Measurements from ENCODE around the gene OR6C70. TPM values are rescaled to one million over a fixed set of nuclear protein-coding genes. Genes with fewer than 3 reads are reported as not detected.
"Not testable (repeated sequence)": the region's sequence is repeated elsewhere in the genome, so short reads cannot be mapped to it uniquely, and the experiment has no call there.

The OR6C70 gene
- total RNA-seq (2014; rRNA removed; shearing (Covaris generic)) = not detected in 2 replicates

DNA sequence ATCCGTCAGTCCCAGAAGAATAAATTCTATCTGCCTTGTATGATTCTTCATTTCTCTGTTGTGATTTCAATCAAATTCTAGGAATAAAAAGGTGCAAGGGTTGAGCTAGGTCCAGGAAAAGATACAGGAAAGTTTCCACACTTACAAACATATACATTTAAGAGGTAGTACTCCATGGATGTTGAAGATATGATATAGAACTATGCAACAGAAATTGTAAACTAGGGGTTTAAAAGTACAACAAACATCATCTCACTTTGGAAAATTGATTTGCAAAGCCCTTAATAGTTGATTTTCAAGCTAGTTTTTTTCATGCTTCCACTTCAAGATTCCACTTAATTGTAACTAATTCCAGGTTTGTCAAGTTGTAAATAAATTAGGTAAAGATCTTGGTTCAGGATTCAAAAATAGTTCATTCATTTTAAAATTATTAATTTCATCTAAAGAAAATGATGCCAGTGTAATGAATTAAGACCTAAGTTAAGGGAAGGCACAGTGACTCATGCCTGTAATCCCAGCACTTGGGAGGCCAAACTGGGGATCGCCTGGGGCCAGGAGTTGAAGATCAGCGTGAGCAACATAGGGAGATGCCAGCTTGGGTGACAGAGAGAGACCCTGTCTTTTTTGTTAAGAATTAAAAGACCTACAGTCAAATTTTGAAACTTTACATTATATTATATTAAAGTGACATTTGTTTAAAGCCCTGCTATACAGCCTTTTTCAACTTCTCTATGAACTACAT is at the start of gene OR6C70:
TSS of gene OR6C70 (minus strand) at position 51 of the 742 bp plus-strand sequence. CDS start at position 51, 0 bp downstream.
- H3K36me3 ChIP-seq (replicated peaks; ENCODE audit: control insufficient read depth, insufficient read depth, low read length) = no peaks in the 10 kb centered on the region
- no peak for DNase-seq
- no peaks in the 10 kb centered on the region for H3K27me3 ChIP-seq (ENCODE audit: control insufficient read depth, insufficient read depth, low read length)
- no peak within 1 kb of the TSS for H3K4me3 ChIP-seq (ENCODE audit: insufficient read depth, low read depth, low read length)

DNA sequence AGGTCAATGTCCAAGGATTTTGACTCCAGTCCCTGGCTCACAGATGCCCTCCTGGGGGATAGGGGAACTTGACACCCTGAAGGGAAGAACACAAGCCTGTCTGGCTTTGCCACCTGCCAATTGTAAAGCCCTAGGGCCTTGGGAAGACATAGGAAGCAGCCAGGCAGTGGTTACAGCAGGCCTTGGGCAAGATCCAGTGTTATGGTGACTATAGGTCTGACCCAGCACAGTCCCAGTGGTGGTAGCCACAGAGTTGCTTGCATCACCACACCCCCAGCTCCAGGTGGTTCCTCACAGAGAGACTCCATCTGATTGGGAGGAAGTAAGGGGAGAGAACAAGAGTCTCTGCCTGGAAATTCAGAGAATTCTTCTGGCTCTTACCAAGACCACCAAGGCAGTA is 46.5 kb upstream of the OR6C70 start:
- no peak for DNase-seq
- H3K36me3 ChIP-seq (replicated peaks; ENCODE audit: control insufficient read depth, insufficient read depth, low read length) = no peaks in the 10 kb centered on the region
- no peaks in the 10 kb centered on the region for H3K27me3 ChIP-seq (ENCODE audit: control insufficient read depth, insufficient read depth, low read length)
- H3K4me3 ChIP-seq (ENCODE audit: insufficient read depth, low read depth, low read length) = no peak overlapping the region

DNA sequence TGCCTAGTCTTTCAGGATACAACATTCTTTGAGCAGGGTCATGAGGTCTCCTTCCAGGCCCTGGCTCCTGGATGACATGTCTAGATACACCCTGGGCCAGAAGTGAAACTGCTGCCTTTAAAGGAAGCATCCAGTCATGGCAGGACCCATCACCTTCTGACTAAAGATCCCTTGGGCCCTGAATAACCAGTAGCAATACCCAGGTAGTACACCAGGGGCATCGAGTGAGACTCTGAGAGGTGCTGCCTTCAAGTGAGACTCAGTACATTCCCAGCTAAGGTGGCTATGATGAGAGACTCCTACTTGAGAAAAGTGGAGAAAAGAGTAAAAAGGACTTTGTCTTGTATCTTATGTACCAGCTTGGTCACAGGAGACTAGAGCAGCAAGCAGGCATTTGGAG is 45.8 kb upstream of the OR6C70 start:
- Histone ChIP-seq H3K36me3 (replicated peaks; ENCODE audit: control insufficient read depth, insufficient read depth, low read length) (no peaks in the 10 kb centered on the region), H3K4me3 (ENCODE audit: insufficient read depth, low read depth, low read length) (no peak overlapping the region), H3K27me3 (ENCODE audit: control insufficient read depth, insufficient read depth, low read length) (no peaks in the 10 kb centered on the region)
- DNase-seq = peak; percentile 13

DNA sequence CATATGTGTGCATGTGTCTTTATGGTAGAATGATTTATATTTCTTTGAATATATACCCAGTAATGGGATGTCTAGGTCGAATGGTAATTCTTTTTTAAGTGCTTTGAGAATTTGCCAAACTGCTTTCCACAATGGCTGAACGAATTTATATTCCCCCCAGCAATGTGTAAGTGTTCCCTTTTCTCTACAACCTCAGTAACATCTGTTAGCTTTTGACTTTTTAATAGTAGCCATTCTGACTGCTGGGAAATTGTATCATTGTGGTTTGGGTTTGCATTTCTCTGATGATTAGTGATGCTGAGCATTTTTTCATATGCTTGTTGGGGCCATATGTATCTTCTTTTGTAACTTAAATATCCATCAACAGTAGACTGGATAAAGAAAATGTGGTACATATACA is 31.7 kb upstream of the OR6C70 start:
- no peaks in the 10 kb centered on the region for H3K36me3 ChIP-seq (replicated peaks; ENCODE audit: control insufficient read depth, insufficient read depth, low read length)
- no peak for DNase-seq
- H3K27me3 ChIP-seq (ENCODE audit: control insufficient read depth, insufficient read depth, low read length) = no peaks in the 10 kb centered on the region
- no peak overlapping the region for H3K4me3 ChIP-seq (ENCODE audit: insufficient read depth, low read depth, low read length)

DNA sequence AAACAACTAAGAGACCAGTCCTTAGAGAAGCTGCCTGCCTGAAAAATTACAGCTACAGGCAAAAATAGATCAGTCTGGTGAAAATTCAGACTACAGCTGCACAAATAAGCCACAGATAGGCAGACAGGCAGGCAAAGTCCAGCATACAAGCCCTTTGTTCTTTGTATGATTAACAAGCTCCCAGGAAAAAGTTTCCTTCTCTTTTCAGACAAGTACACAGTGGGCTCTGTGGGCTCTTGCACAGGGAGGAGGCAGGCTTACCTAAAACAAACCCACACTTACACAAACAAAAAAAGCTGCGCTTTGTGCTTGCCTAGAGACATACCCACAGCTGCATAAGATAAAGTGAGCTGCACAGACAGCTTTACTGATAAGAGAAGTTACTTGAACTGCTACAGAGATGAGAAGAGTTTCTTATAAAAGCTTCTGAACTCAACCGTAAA is 29.9 kb upstream of the OR6C70 start:
- no peak for DNase-seq

DNA sequence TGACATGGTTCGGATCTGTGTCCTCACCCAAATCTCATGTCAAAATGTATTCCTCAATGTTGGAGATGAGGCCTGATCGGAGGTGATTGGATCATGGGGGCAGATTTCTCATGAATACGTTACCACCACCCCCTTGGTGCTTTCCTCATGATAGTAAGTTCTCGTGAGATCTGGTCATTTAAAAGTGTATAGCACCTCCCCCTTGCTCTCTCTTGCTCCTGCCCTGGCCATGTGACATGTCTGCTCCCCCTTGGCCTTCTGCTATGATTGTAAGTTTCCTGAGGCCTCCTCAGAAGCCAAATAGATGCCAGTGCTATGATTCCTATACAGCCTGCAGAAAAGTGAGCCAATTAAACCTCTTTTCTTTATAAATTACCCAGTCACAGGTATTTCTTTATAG is 29.3 kb upstream of the OR6C70 start:
- H3K36me3 ChIP-seq (replicated peaks; ENCODE audit: control insufficient read depth, insufficient read depth, low read length) = no peaks in the 10 kb centered on the region
- no peak overlapping the region for H3K4me3 ChIP-seq (ENCODE audit: insufficient read depth, low read depth, low read length)
- no peaks in the 10 kb centered on the region for H3K27me3 ChIP-seq (ENCODE audit: control insufficient read depth, insufficient read depth, low read length)
- no peak for DNase-seq

More for the DNA sequence above, 29.9 kb upstream of the OR6C70 start:
- Histone ChIP-seq H3K27me3 (ENCODE audit: control insufficient read depth, insufficient read depth, low read length) (no peaks in the 10 kb centered on the region), H3K4me3 (ENCODE audit: insufficient read depth, low read depth, low read length) (no peak overlapping the region), H3K36me3 (replicated peaks; ENCODE audit: control insufficient read depth, insufficient read depth, low read length) (no peaks in the 10 kb centered on the region)

DNA sequence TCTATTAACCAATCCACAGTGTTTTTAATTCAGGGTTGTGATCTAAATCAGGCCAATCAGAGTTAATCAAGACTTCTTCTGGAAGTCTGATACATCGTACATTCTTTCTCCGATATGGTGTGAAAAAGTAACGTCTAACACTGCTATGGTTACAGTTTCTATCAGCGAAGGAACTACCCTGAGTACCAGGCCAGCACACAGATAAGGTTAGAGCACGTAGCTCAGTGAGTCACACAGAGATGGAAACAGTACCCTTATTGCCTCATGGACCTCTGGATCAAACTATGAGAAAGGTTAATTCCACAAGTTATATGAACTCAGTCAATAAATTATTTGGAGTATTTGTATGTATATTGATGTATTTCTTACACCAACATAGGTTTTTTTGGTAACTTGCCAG is 25.6 kb upstream of the OR6C70 start:
- Histone ChIP-seq H3K4me3 (ENCODE audit: insufficient read depth, low read depth, low read length) (no peak overlapping the region), H3K27me3 (ENCODE audit: control insufficient read depth, insufficient read depth, low read length) (no peaks in the 10 kb centered on the region), H3K36me3 (replicated peaks; ENCODE audit: control insufficient read depth, insufficient read depth, low read length) (no peaks in the 10 kb centered on the region)
- no peak for DNase-seq

DNA sequence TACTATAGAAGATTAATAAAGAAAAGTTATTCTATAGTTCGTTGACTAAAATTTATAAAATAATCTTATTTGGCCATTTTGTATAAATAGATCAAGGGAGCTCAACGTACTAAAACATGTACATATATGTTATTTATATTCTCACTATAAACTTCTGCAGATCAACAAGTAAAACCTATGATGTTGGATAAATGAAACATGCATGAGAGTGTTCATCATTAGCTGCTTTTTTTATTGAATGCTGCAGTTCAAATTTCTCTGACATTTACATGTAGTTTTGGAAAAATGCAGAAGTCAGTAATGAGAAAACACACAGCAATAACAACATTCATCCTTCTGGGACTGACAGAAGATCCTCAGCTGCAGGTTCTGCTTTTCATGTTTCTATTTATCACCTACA is 22.1 kb upstream of the OR6C70 start, which contains the start of gene OR6C68:
TSS of gene OR6C68 (plus strand) at position 301 of the 400 bp plus-strand sequence. CDS start at position 301, 0 bp downstream.
- no peak within 1 kb of the TSS for H3K4me3 ChIP-seq (ENCODE audit: insufficient read depth, low read depth, low read length)
- H3K36me3 ChIP-seq (replicated peaks; ENCODE audit: control insufficient read depth, insufficient read depth, low read length) = no peaks in the 10 kb centered on the region
- no peak for DNase-seq
- no peaks in the 10 kb centered on the region for H3K27me3 ChIP-seq (ENCODE audit: control insufficient read depth, insufficient read depth, low read length)

DNA sequence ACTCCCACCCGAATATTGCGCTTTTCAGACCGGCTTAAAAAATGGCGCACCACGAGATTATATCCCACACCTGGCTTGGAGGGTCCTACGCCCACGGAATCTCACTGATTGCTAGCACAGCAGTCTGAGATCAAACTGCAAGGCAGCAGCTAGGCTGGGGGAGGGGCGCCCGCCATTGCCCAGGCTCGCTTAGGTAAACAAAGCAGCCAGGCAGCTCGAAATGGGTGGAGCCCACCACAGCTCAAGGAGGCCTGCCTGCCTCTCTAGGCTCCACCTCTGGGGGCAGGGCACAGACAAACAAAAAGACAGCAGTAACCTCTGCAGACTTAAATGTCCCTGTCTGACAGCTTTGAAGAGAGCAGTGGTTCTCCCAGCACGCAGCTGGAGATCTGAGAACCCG is 14.3 kb upstream of the OR6C70 start:
- H3K36me3 ChIP-seq (replicated peaks; ENCODE audit: control insufficient read depth, insufficient read depth, low read length); H3K4me3 ChIP-seq (ENCODE audit: insufficient read depth, low read depth, low read length); H3K27me3 ChIP-seq (ENCODE audit: control insufficient read depth, insufficient read depth, low read length); DNase-seq: not testable (repeated sequence)

DNA sequence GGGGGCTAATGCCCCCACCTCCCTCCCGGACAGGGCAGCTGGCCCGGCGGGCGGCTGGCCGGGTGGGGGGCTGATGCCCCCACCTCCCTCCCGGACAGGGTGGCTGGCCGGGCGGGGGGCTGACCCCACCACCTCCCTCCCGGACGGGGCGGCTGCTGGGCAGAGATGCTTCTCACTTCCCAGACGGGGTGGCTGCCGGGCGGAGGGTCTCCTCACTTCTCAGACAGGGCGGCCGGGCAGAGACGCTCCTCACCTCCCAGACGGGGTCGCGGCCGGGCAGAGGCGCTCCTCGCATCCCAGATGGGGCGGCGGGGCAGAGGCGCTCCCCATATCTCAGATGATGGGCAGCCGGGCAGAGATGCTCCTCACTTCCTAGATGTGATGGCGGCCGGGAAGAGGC is 9.2 kb upstream of the OR6C70 start:
- not testable (repeated sequence) for DNase-seq; H3K36me3 ChIP-seq (replicated peaks; ENCODE audit: control insufficient read depth, insufficient read depth, low read length); H3K27me3 ChIP-seq (ENCODE audit: control insufficient read depth, insufficient read depth, low read length); H3K4me3 ChIP-seq (ENCODE audit: insufficient read depth, low read depth, low read length)

DNA sequence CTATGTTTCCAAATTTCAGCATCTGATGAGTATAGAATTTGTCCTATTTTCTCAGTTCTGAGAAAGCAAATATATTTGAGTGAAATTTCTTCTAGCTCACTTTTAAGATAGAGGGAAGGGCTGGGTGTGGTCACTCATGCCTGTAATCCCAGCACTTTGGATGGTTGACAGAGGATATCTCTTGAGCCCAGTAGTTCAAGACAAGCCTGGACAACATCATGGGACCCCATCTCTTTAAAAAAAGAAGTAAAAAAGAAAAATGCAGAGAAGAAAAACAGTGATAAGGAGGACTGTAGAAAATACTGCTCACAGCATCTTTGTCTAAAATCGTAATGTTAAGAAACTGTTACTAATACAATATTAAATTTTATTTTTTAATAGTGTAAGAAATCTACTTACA is 2.3 kb upstream of the OR6C70 start:
- H3K36me3 ChIP-seq (replicated peaks; ENCODE audit: control insufficient read depth, insufficient read depth, low read length) = no peaks in the 10 kb centered on the region
- H3K4me3 ChIP-seq (ENCODE audit: insufficient read depth, low read depth, low read length) = no peak overlapping the region
- H3K27me3 ChIP-seq (ENCODE audit: control insufficient read depth, insufficient read depth, low read length) = no peaks in the 10 kb centered on the region
- DNase-seq = no peak

DNA sequence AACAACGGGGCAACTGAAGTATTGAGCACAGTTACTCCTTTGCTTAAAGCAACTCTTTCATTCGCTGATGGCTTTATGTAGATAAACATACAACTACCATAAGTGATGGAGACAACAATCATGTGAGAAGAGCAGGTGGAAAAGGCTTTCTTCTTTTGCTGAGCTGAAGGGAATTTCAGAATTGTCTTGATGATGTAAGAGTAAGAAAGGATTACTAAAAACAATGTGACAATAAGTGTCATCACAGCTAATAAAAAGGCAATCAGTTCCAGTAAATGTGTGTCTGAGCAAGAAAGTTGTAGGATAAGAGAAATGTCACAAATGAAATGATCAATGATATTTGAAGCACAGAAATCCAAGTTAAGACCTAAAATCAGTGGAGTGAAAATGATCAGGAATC is 647 bp downstream of the OR6C70 start:
- no peak for DNase-seq
- H3K36me3 ChIP-seq (replicated peaks; ENCODE audit: control insufficient read depth, insufficient read depth, low read length) = no peaks in the 10 kb centered on the region
- H3K4me3 ChIP-seq (ENCODE audit: insufficient read depth, low read depth, low read length) = no peak overlapping the region
- no peaks in the 10 kb centered on the region for H3K27me3 ChIP-seq (ENCODE audit: control insufficient read depth, insufficient read depth, low read length)

DNA sequence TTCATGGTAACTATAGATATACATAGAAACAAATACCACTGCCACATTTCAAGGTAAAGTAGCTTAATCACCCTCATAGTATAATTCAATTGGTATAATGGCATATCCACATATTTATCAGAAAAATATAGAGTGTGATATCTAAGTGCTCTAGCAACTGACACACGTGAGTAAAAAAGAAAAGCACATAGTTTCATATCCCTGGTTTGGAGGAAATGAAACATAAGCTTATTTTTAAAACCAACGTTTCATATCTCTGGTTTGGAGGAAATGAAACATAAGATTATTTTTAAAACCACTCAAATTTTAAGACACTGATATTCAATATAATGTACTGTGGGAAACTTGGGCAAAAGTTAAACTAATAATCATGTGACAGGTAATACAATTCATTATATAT is 2.1 kb downstream of the OR6C70 start:
- Histone ChIP-seq H3K27me3 (ENCODE audit: control insufficient read depth, insufficient read depth, low read length) (no peaks in the 10 kb centered on the region), H3K4me3 (ENCODE audit: insufficient read depth, low read depth, low read length) (no peak overlapping the region), H3K36me3 (replicated peaks; ENCODE audit: control insufficient read depth, insufficient read depth, low read length) (no peaks in the 10 kb centered on the region)
- DNase-seq = no peak

DNA sequence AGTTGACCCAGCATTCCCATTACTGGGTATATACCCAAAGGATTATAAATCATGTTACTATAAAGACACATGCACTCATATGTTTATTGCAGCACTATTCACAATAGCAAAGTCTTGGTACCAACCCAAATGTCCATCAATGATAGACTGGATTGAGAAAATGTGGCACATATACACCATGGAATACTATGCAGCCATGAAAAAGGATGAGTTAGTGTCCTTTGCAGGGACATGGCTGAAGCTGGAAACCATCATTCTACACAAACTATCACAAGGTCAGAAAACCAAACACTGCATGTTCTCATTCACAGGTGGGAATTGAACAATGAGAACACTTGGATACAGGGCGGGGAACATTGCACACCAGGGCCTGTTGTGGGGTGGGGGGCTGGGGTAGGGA is 5.0 kb downstream of the OR6C70 start:
- H3K4me3 ChIP-seq (ENCODE audit: insufficient read depth, low read depth, low read length); DNase-seq; H3K36me3 ChIP-seq (replicated peaks; ENCODE audit: control insufficient read depth, insufficient read depth, low read length); H3K27me3 ChIP-seq (ENCODE audit: control insufficient read depth, insufficient read depth, low read length): not testable (repeated sequence)

DNA sequence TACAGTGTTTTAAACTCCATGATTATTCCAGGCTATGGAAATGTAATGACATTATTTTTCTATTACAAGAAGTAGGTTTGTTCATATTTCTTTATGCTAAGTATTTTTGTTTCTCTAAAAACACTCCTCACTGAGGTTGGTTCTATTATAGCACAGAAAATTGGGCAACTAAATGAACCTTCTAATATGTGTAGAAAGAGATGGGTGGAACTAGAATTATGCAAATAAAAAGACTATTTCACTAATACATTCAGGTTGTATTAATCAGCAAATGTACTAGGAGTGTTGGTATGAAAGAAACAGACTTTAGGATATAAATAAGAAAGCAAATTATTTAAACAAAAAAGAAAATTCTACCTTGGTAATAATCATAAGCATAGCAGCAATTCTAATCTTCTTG is 21.1 kb downstream of the OR6C70 start:
- DNase-seq = no peak
- H3K36me3 ChIP-seq (replicated peaks; ENCODE audit: control insufficient read depth, insufficient read depth, low read length) = no peaks in the 10 kb centered on the region
- no peaks in the 10 kb centered on the region for H3K27me3 ChIP-seq (ENCODE audit: control insufficient read depth, insufficient read depth, low read length)
- no peak overlapping the region for H3K4me3 ChIP-seq (ENCODE audit: insufficient read depth, low read depth, low read length)

DNA sequence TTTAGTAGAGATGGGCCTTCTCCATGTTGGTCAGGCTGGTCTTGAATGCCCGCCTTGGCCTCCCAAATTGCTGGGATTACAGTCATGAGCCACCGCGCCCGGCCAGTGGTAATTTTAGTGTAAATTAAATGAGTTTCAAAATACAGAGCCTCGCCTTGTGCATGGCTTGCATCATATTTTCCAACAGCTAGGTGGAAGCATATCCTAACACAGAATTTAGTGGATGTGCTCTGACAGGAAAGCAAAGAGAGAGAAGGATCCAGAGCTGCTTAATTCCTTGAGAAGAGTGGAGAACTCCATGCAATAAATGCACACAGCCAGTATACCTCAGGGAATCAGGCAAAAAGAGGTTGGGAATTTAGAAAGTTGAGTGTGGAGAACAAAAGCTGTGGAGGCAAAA is 23.6 kb downstream of the OR6C70 start:
- H3K4me3 ChIP-seq (ENCODE audit: insufficient read depth, low read depth, low read length) = no peak overlapping the region
- no peaks in the 10 kb centered on the region for H3K27me3 ChIP-seq (ENCODE audit: control insufficient read depth, insufficient read depth, low read length)
- DNase-seq = no peak
- H3K36me3 ChIP-seq (replicated peaks; ENCODE audit: control insufficient read depth, insufficient read depth, low read length) = no peaks in the 10 kb centered on the region

All from H7 (cell line).